Hindlimb muscle (tissue), 1 donor: Measurements from ENCODE around the gene ZXDB. TPM values are rescaled to one million over a fixed set of nuclear protein-coding genes. Genes with fewer than 3 reads are reported as not detected.

Source experiments
- polyA plus RNA-seq: library from polyadenylated mRNA; unstranded; fragments of 120-200 nt; gene quantifications from one replicate; pipeline ENCODE4 v1.2.1, GENCODE V29; 2013; ENCODE audit not compliant: insufficient read length

Gene ZXDB
- polyA plus RNA-seq, 1 donor, result 5.3 TPM

Other genes with a start within 250 kb of the ZXDB start
- not detected for gene NLRP2B, start 88.2 kb downstream of the ZXDB start, polyA plus RNA-seq